HG03139 (cell line): Measurements from ENCODE around the gene MT1F.
"Not testable (repeated sequence)": the region's sequence is repeated elsewhere in the genome, so short reads cannot be mapped to it uniquely, and the experiment has no call there.

Experiments used
- ATAC-seq: cut with Tn5 transposase; IDR thresholded peaks from one replicate; pipeline ENCODE4 v1.9.1; 2021; ENCODE audit not compliant: unreplicated experiment

Gene MT1F

GRCh38 chr16:56669840-56670619, 12.3 kb downstream of the MT1F start:
- ATAC-seq = no peak

- ATAC-seq = no peak
These were observed 12.8 kb downstream of the MT1F start for GRCh38 chr16:56670620-56670934.

- not testable (repeated sequence) for ATAC-seq
These were observed 13.9 kb downstream of the MT1F start for GRCh38 chr16:56671691-56672090.

- ATAC-seq = not testable (repeated sequence)
These were observed 14.4 kb downstream of the MT1F start for GRCh38 chr16:56672171-56672570.

GRCh38 chr16:56672761-56673536, 15.2 kb downstream of the MT1F start:
- no peak for ATAC-seq

- ATAC-seq = no peak
These were observed 16.2 kb downstream of the MT1F start for GRCh38 chr16:56673921-56674320.

- ATAC-seq = not testable (repeated sequence)
These were observed 16.8 kb downstream of the MT1F start for GRCh38 chr16:56674570-56674969.

- no peak for ATAC-seq
These were observed 18.0 kb downstream of the MT1F start for GRCh38 chr16:56675685-56676210.

GRCh38 chr16:56677474-56677873, 19.7 kb downstream of the MT1F start:
- no peak for ATAC-seq

- no peak for ATAC-seq
These were observed 21.4 kb downstream of the MT1F start for GRCh38 chr16:56679078-56679730.

GRCh38 chr16:56679818-56680217, 22.1 kb downstream of the MT1F start:
- ATAC-seq = no peak

- peak; percentile 97 for ATAC-seq
These were observed 24.4 kb downstream of the MT1F start, which contains the start of gene MT1X for GRCh38 chr16:56681939-56682702. TSS of gene MT1X (plus strand) at chr16:56682470. CDS start at chr16:56682541, 71 bp downstream.

GRCh38 chr16:56682703-56683397, 25.1 kb downstream of the MT1F start:
- ATAC-seq = peak; percentile 5

GRCh38 chr16:56683424-56684172, 25.8 kb downstream of the MT1F start:
- no peak for ATAC-seq

GRCh38 chr16:56684256-56684925, 26.6 kb downstream of the MT1F start:
- no peak for ATAC-seq

- ATAC-seq = no peak
These were observed 27.3 kb downstream of the MT1F start for GRCh38 chr16:56684926-56685590.

- no peak for ATAC-seq
These were observed 29.0 kb downstream of the MT1F start for GRCh38 chr16:56686758-56687157.

GRCh38 chr16:56688762-56689161, 31.0 kb downstream of the MT1F start:
- ATAC-seq = no peak
